ENCODE results near the gene SORCS2. TPM values are rescaled to one million over a fixed set of nuclear protein-coding genes. Genes with fewer than 3 reads are reported as not detected.

The SORCS2 gene
- total RNA-seq, 1 donor from 2014 or later = not detected

- intact Hi-C loops (cut with micrococcal nuclease) = loop anchor here (10.0 kb wide), 2 partner anchors 135 to 515 kb away; no protein-coding TSS in a partner anchor
- DNase-seq (ENCODE audit: low spot score) = no peak
- Mint-ChIP-seq H3K4me3 (no peak overlapping the region), H3K9me3 (no peaks in the 10 kb centered on the region), H3K36me3 (ENCODE audit: low read depth) (no peaks in the 10 kb centered on the region), H3K27ac (no peak overlapping the region), H3K27me3 (ENCODE audit: insufficient read depth) (peaks cover 21% of the 10 kb centered on the region), H3K4me1 (ENCODE audit: low read depth) (no peaks in the 10 kb centered on the region)
These were observed 7.6 kb downstream of the SORCS2 start for GRCh38 chr4:7199771-7200441.

- H3K4me1 Mint-ChIP-seq (ENCODE audit: low read depth) = no peaks in the 10 kb centered on the region
- H3K27me3 Mint-ChIP-seq (ENCODE audit: insufficient read depth) = peaks cover 17% of the 10 kb centered on the region
- no peak for DNase-seq (ENCODE audit: low spot score)
- H3K36me3 Mint-ChIP-seq (ENCODE audit: low read depth) = no peaks in the 10 kb centered on the region
- H3K27ac Mint-ChIP-seq = no peak overlapping the region
- H3K4me3 Mint-ChIP-seq = no peak overlapping the region
- H3K9me3 Mint-ChIP-seq = no peaks in the 10 kb centered on the region
- intact Hi-C loops (cut with micrococcal nuclease) = no loop called here
These were observed 8.5 kb downstream of the SORCS2 start for GRCh38 chr4:7200801-7201200.

- no peaks in the 10 kb centered on the region for H3K36me3 Mint-ChIP-seq (ENCODE audit: low read depth)
These were observed 9.3 kb downstream of the SORCS2 start for GRCh38 chr4:7201420-7202305.

GRCh38 chr4:7202411-7202810, 10.1 kb downstream of the SORCS2 start:
- H3K27me3 Mint-ChIP-seq (ENCODE audit: insufficient read depth) = peaks cover 8% of the 10 kb centered on the region
- intact Hi-C loops (cut with micrococcal nuclease) = no loop called here
- no peak overlapping the region for H3K4me3 Mint-ChIP-seq
- DNase-seq (ENCODE audit: low spot score) = no peak
- H3K36me3 Mint-ChIP-seq (ENCODE audit: low read depth) = no peaks in the 10 kb centered on the region
- no peak overlapping the region for H3K27ac Mint-ChIP-seq
- no peaks in the 10 kb centered on the region for H3K9me3 Mint-ChIP-seq
- no peaks in the 10 kb centered on the region for H3K4me1 Mint-ChIP-seq (ENCODE audit: low read depth)

More at GRCh38 chr4:7201420-7202305, 9.3 kb downstream of the SORCS2 start:
- Mint-ChIP-seq H3K27ac (no peak overlapping the region), H3K4me3 (no peak overlapping the region), H3K9me3 (no peaks in the 10 kb centered on the region), H3K4me1 (ENCODE audit: low read depth) (no peaks in the 10 kb centered on the region), H3K27me3 (ENCODE audit: insufficient read depth) (peaks cover 12% of the 10 kb centered on the region)
- intact Hi-C loops (cut with micrococcal nuclease) = no loop called here
- DNase-seq (ENCODE audit: low spot score) = no peak

- H3K4me1 Mint-ChIP-seq (ENCODE audit: low read depth) = no peaks in the 10 kb centered on the region
- no peak overlapping the region for H3K27ac Mint-ChIP-seq
- intact Hi-C loops (cut with micrococcal nuclease) = no loop called here
- no peaks in the 10 kb centered on the region for H3K9me3 Mint-ChIP-seq
- H3K27me3 Mint-ChIP-seq (ENCODE audit: insufficient read depth) = peaks cover 2% of the 10 kb centered on the region
- no peak overlapping the region for H3K4me3 Mint-ChIP-seq
- H3K36me3 Mint-ChIP-seq (ENCODE audit: low read depth) = no peaks in the 10 kb centered on the region
- no peak for DNase-seq (ENCODE audit: low spot score)
These were observed 12.5 kb downstream of the SORCS2 start for GRCh38 chr4:7204656-7205387.

GRCh38 chr4:7206385-7206784, 14.0 kb downstream of the SORCS2 start:
- peaks cover 2% of the 10 kb centered on the region for H3K27me3 Mint-ChIP-seq (ENCODE audit: insufficient read depth)
- no peaks in the 10 kb centered on the region for H3K36me3 Mint-ChIP-seq (ENCODE audit: low read depth)
- H3K4me1 Mint-ChIP-seq (ENCODE audit: low read depth) = no peaks in the 10 kb centered on the region
- intact Hi-C loops (cut with micrococcal nuclease) = no loop called here
- no peak for DNase-seq (ENCODE audit: low spot score)
- no peak overlapping the region for H3K27ac Mint-ChIP-seq
- H3K9me3 Mint-ChIP-seq = no peaks in the 10 kb centered on the region
- H3K4me3 Mint-ChIP-seq = no peak overlapping the region

GRCh38 chr4:7206911-7207567, 14.7 kb downstream of the SORCS2 start:
- Mint-ChIP-seq H3K4me3 (no peak overlapping the region), H3K27me3 (ENCODE audit: insufficient read depth) (peaks cover 2% of the 10 kb centered on the region), H3K4me1 (ENCODE audit: low read depth) (no peaks in the 10 kb centered on the region), H3K27ac (no peak overlapping the region), H3K36me3 (ENCODE audit: low read depth) (no peaks in the 10 kb centered on the region), H3K9me3 (no peaks in the 10 kb centered on the region)
- no peak for DNase-seq (ENCODE audit: low spot score)
- intact Hi-C loops (cut with micrococcal nuclease) = no loop called here

- DNase-seq (ENCODE audit: low spot score) = no peak
- Mint-ChIP-seq H3K27me3 (ENCODE audit: insufficient read depth) (peaks cover 2% of the 10 kb centered on the region), H3K36me3 (ENCODE audit: low read depth) (no peaks in the 10 kb centered on the region), H3K4me3 (no peak overlapping the region), H3K4me1 (ENCODE audit: low read depth) (no peaks in the 10 kb centered on the region), H3K9me3 (no peaks in the 10 kb centered on the region), H3K27ac (no peak overlapping the region)
- intact Hi-C loops (cut with micrococcal nuclease) = no loop called here
These were observed 15.4 kb downstream of the SORCS2 start for GRCh38 chr4:7207628-7208231.

- H3K4me1 Mint-ChIP-seq (ENCODE audit: low read depth) = no peaks in the 10 kb centered on the region
- H3K36me3 Mint-ChIP-seq (ENCODE audit: low read depth) = no peaks in the 10 kb centered on the region
- no peak for DNase-seq (ENCODE audit: low spot score)
- no peak overlapping the region for H3K27ac Mint-ChIP-seq
- H3K27me3 Mint-ChIP-seq (ENCODE audit: insufficient read depth) = peaks cover 2% of the 10 kb centered on the region
- H3K9me3 Mint-ChIP-seq = no peaks in the 10 kb centered on the region
- intact Hi-C loops (cut with micrococcal nuclease) = no loop called here
- no peak overlapping the region for H3K4me3 Mint-ChIP-seq
These were observed 16.4 kb downstream of the SORCS2 start for GRCh38 chr4:7208509-7209451.

- Mint-ChIP-seq H3K9me3 (no peaks in the 10 kb centered on the region), H3K36me3 (ENCODE audit: low read depth) (no peaks in the 10 kb centered on the region), H3K4me1 (ENCODE audit: low read depth) (no peaks in the 10 kb centered on the region), H3K27ac (no peak overlapping the region), H3K27me3 (ENCODE audit: insufficient read depth) (peaks cover 2% of the 10 kb centered on the region), H3K4me3 (no peak overlapping the region)
- intact Hi-C loops (cut with micrococcal nuclease) = no loop called here
- no peak for DNase-seq (ENCODE audit: low spot score)
These were observed 17.4 kb downstream of the SORCS2 start for GRCh38 chr4:7209699-7210098.

GRCh38 chr4:7210824-7211223, 18.5 kb downstream of the SORCS2 start:
- intact Hi-C loops (cut with micrococcal nuclease) = no loop called here
- no peak for DNase-seq (ENCODE audit: low spot score)
- Mint-ChIP-seq H3K36me3 (ENCODE audit: low read depth) (no peaks in the 10 kb centered on the region), H3K27me3 (ENCODE audit: insufficient read depth) (peaks cover 2% of the 10 kb centered on the region), H3K9me3 (no peaks in the 10 kb centered on the region), H3K4me1 (ENCODE audit: low read depth) (no peaks in the 10 kb centered on the region), H3K27ac (no peak overlapping the region), H3K4me3 (no peak overlapping the region)

Data from activated T-helper 1 cell treated with anti-CD3 and anti-CD28 coated beads, Interleukin-12 subunit alpha, Interleukin-12 subunit beta, Interleukin-2, Interleukin-4 antibody, amounts not matched to agents 30 ng/mL and 10 ng/mL and 1 ng/mL, durations not matched to agents 14 hours and 24 hours and 36 hours (primary cell).